HCT116 (cell line): ENCODE data around the gene SH3D21. TPM values are rescaled to one million over a fixed set of nuclear protein-coding genes. Genes with fewer than 3 reads are reported as not detected.

Experiments used
- ATAC-seq: fragments of 200-7000 bp; cut with Tn5 transposase; 2 replicates; pipeline ENCODE4 v1.9.1; 2020; ENCODE audit warnings: mild to moderate bottlenecking, moderate library complexity
- BruUV-seq: library from RNA; stranded (reverse); fragments of 400-500 nt; replicated peaks from 2 replicates; lab custom pipeline; 2021; lab: Mats Ljungman, UMichigan
- CTCF ChIA-PET: fragments of 300-600 bp; sonication (Branson Sonifier 250); formaldehyde crosslinking; loops from one replicate; lab custom pipeline; 2021; ENCODE audit warnings: antibody characterized with exemption; lab: Charles Lee
- POLR2A ChIA-PET: fragments of 300-600, 350-600 bp; sonication (Branson Sonifier 250); formaldehyde crosslinking; loops from one replicate; lab custom pipeline; 2021; ENCODE audit warnings: antibody characterized with exemption; lab: Charles Lee
- RAD21 ChIA-PET, 2 experiments: fragments of 300-600 bp; sonication (Branson Sonifier 250); formaldehyde crosslinking; loops; one replicate each; lab custom pipeline; 2023; ENCODE audit warnings: low total read pairs in 2 of 2; ENCODE audit not compliant: uncharacterized antibody in 2 of 2, unreplicated experiment in 2 of 2, low non-redundant PET in 1 of 2; lab: Charles Lee
- DNase-seq: peaks from one replicate; pipeline ENCODE4 v3.0.0-alpha.2; 2010; ENCODE audit warnings: low read depth, low spot score
- H2AFZ ChIP-seq: fragments of 200-600 bp; shearing (Covaris generic), sonication (generic); 2 replicates; pipeline ENCODE4 v1.6.1; 2017; ENCODE audit warnings: low read depth, mixed run types, mixed read lengths, antibody characterized with exemption, low read length; ENCODE audit not compliant: poor library complexity, severe bottlenecking
- H3K27ac ChIP-seq: 2 replicates; pipeline ENCODE4 v1.5.1; 2012; ENCODE audit warnings: low read depth, low read length
- H3K27me3 ChIP-seq: fragments of 200-600 bp; sonication (generic); 2 replicates; pipeline ENCODE4 v1.6.1; 2016; ENCODE audit warnings: mixed run types, low read length, mixed read lengths; ENCODE audit not compliant: insufficient read depth
- H3K36me3 ChIP-seq, 2 experiments: fragments of 200-500 bp in 1 of 2; fragments of 200-600 bp in 1 of 2; sonication (Bioruptor generic) in 1 of 2; sonication (generic) in 1 of 2; 2 replicates each; pipeline versions ENCODE4 v1.5.1 to v1.6.1; 2014 to 2016; ENCODE audit warnings: low read length in 2 of 2, inconsistent platforms in 1 of 2, mixed read lengths in 1 of 2, mixed run types in 1 of 2; ENCODE audit not compliant: insufficient read depth in 2 of 2, control insufficient read depth in 1 of 2
- H3K4me1 ChIP-seq, 2 experiments: fragments of 200-600 bp in 1 of 2; sonication (generic) in 1 of 2; 2 replicates each; pipeline versions ENCODE4 v1.5.1 to v1.6.1; 2012 to 2017; ENCODE audit warnings: low read length in 2 of 2, inconsistent platforms in 1 of 2, mild to moderate bottlenecking in 1 of 2, mixed read lengths in 1 of 2, mixed run types in 1 of 2, moderate library complexity in 1 of 2; ENCODE audit not compliant: insufficient read depth in 2 of 2, control insufficient read depth in 1 of 2
- H3K4me2 ChIP-seq: fragments of 200-600 bp; sonication (generic); 2 replicates; pipeline ENCODE4 v1.6.1; 2017; ENCODE audit warnings: mixed run types, low read length, mixed read lengths
- H3K4me3 ChIP-seq, 2 experiments: fragments of 200-600 bp in 1 of 2; sonication (generic) in 1 of 2; replicated peaks in 1 of 2; 2 replicates each; pipeline ENCODE4 v1.5.1; 2011 to 2016; ENCODE audit warnings: low read length in 2 of 2, control low read depth in 1 of 2, low read depth in 1 of 2, mild to moderate bottlenecking in 1 of 2, mixed read lengths in 1 of 2, mixed run types in 1 of 2
- H3K79me2 ChIP-seq: fragments of 200-600 bp; sonication (generic); 2 replicates; pipeline ENCODE4 v1.6.1; 2017; ENCODE audit warnings: mild to moderate bottlenecking, mixed run types, low read length, moderate library complexity, mixed read lengths; ENCODE audit not compliant: insufficient read depth
- H3K9ac ChIP-seq: fragments of 200-600 bp; sonication (generic); 2 replicates; pipeline ENCODE4 v1.6.1; 2016; ENCODE audit warnings: low read length, mixed read lengths
- H3K9me2 ChIP-seq: fragments of 200-600 bp; sonication (generic), shearing (Covaris generic); 2 replicates; pipeline ENCODE4 v1.6.1; 2017; ENCODE audit warnings: mixed run types, mild to moderate bottlenecking, moderate library complexity; ENCODE audit not compliant: insufficient read depth
- H3K9me3 ChIP-seq, 2 experiments: fragments of 200-500 bp in 1 of 2; fragments of 200-600 bp in 1 of 2; sonication (Bioruptor generic) in 1 of 2; sonication (generic) in 1 of 2; 2 replicates each; pipeline ENCODE4 v1.6.1; 2014 to 2017; ENCODE audit warnings: low read length in 2 of 2, mixed read lengths in 2 of 2, inconsistent platforms in 1 of 2, low read depth in 1 of 2, mild to moderate bottlenecking in 1 of 2, mixed run types in 1 of 2, moderate library complexity in 1 of 2; ENCODE audit not compliant: control insufficient read depth in 1 of 2, insufficient read depth in 1 of 2
- H4K20me1 ChIP-seq: fragments of 200-600 bp; sonication (generic), shearing (Covaris generic); 2 replicates; pipeline ENCODE4 v1.6.1; 2017; ENCODE audit warnings: mixed run types, mild to moderate bottlenecking, moderate library complexity; ENCODE audit not compliant: insufficient read depth
- CBX3 ChIP-seq: IDR thresholded peaks from 2 replicates; pipeline ENCODE4 v1.6.1; 2012; ENCODE audit warnings: low read depth
- CEBPB ChIP-seq: IDR thresholded peaks from 2 replicates; pipeline ENCODE4 v1.6.1; 2012; ENCODE audit warnings: low read depth
- ELF1 ChIP-seq: IDR thresholded peaks from 2 replicates; pipeline ENCODE4 v1.6.1; 2012; ENCODE audit warnings: low read depth, borderline replicate concordance
- FOSL1 ChIP-seq: IDR thresholded peaks from 2 replicates; pipeline ENCODE4 v1.6.1; 2012; ENCODE audit warnings: low read depth
- JUND ChIP-seq: IDR thresholded peaks from 2 replicates; pipeline ENCODE4 v1.6.1; 2012
- POLR2A ChIP-seq: IDR thresholded peaks from 2 replicates; pipeline ENCODE4 v1.7.0; 2011; ENCODE audit warnings: borderline replicate concordance; ENCODE audit not compliant: insufficient read depth, insufficient read length; ENCODE audit errors: extremely low read depth
- POLR2AphosphoS5 ChIP-seq: IDR thresholded peaks from 2 replicates; pipeline ENCODE4 v1.6.1; 2011; ENCODE audit warnings: mild to moderate bottlenecking, low read depth, low read length, moderate library complexity
- RAD21 ChIP-seq: IDR thresholded peaks from 2 replicates; pipeline ENCODE4 v1.6.1; 2012; ENCODE audit warnings: low read depth, mild to moderate bottlenecking
- REST ChIP-seq: IDR thresholded peaks from 2 replicates; pipeline ENCODE4 v1.6.1; 2012; ENCODE audit warnings: low read depth
- SIN3A ChIP-seq: IDR thresholded peaks from 2 replicates; pipeline ENCODE4 v1.6.1; 2012; ENCODE audit warnings: low read depth
- SP1 ChIP-seq: IDR thresholded peaks from 2 replicates; pipeline ENCODE4 v1.6.1; 2012; ENCODE audit warnings: low read depth
- SRF ChIP-seq: IDR thresholded peaks from 2 replicates; pipeline ENCODE4 v1.6.1; 2012; ENCODE audit warnings: low read depth
- TCF7L2 ChIP-seq: IDR thresholded peaks from 2 replicates; pipeline ENCODE4 v1.7.0; 2011; ENCODE audit warnings: borderline replicate concordance, inconsistent platforms; ENCODE audit not compliant: insufficient read depth, insufficient read length; ENCODE audit errors: extremely low read depth
- YY1 ChIP-seq: IDR thresholded peaks from 2 replicates; pipeline ENCODE4 v1.6.1; 2011; ENCODE audit warnings: low read length, low read depth, moderate library complexity, mild to moderate bottlenecking; ENCODE audit not compliant: insufficient replicate concordance; ENCODE audit errors: extremely low read depth
- ZFX ChIP-seq: fragments of 450-650 bp; IDR thresholded peaks from 2 replicates; pipeline ENCODE4 v1.6.1; 2017
- ZNF274 ChIP-seq: fragments of 200-500 bp; sonication (Bioruptor generic); IDR thresholded peaks from 2 replicates; pipeline ENCODE4 v1.6.1; 2014; ENCODE audit warnings: mild to moderate bottlenecking, low read depth, low read length, inconsistent platforms
- intact Hi-C: fragments of 100-400 bp; cut with micrococcal nuclease; formaldehyde crosslinking; loops from 2 replicates; pipeline ENCODE4 v1.10.0; 2022
- total RNA-seq: library from RNA; stranded (reverse); gene quantifications from one replicate; pipeline ENCODE4 v1.2.1, GENCODE V29; 2021; ENCODE audit not compliant: unreplicated experiment
- TF ChIP-seq, protein P1 (sequence below): IDR thresholded peaks from 2 replicates; pipeline ENCODE4 v1.6.1; 2012

The SH3D21 gene
- total RNA-seq, 1 experiment from 2014 or later: 9.3 TPM

GRCh38 chr1:36359383-36359782 is 53.2 kb downstream of the SH3D21 start:
- intact Hi-C loops: no loop called here
- Histone ChIP-seq H3K79me2 (no peaks in the 10 kb centered on the region), H3K9me2 (no peaks in the 10 kb centered on the region), H3K4me2 (no peak overlapping the region), H3K4me1 (peaks cover 0 to 4% of the 10 kb centered on the region in 2 experiments; a peak in 1 of 4 replicates), H4K20me1 (no peaks in the 10 kb centered on the region), H3K27me3 (no peaks in the 10 kb centered on the region), H2AFZ (no peak overlapping the region), H3K36me3 (peaks cover 15 to 18% of the 10 kb centered on the region in 2 experiments), H3K4me3 (no peak overlapping the region), H3K27ac (no peak overlapping the region), H3K9ac (no peak overlapping the region), H3K9me3 (no peaks in the 10 kb centered on the region)
- CTCF ChIA-PET: no interaction called here
- BruUV-seq: no TSS peak
- ATAC-seq: no peak
- no peak for DNase-seq
- POLR2A ChIA-PET: no interaction called here
- TF ChIP-seq CEBPB (no peak), ELF1 (no peak), ZFX (no peak), YY1 (no peak), TCF7L2 (no peak), SP1 (no peak), POLR2A (no peak)
- TF ChIP-seq, protein P1, sequence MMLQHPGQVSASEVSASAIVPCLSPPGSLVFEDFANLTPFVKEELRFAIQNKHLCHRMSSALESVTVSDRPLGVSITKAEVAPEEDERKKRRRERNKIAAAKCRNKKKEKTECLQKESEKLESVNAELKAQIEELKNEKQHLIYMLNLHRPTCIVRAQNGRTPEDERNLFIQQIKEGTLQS: no peak
- RAD21 ChIA-PET: no interaction called here

DNA sequence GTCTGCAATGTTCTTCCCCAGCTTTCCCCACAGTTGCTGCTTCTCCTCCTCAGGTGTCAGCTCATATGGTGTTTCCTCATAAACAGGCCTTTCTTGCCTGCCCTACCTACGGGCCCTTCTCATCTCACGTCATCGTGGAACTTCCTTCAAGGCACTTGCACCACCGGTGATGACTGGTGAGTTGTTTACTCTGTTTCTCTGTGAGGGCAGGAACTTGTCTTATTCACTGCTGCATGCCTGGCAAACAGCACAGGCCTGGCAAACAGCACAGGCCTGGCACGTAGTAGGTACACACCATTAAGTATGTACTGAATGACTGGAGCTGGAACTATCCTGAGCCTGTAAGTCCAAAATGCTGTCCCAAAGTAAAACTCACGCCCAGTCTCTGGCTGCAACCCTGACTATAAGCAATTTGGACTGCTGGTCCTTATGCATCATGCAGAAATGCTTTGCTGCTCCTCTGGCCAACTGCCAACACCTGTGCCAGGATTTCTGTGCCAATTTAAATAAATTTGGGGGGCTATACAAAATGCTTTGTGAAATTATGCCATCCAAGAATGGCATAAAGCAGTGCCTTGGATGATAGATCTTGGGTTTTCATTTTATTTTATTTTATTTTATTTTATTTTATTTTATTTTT is 53.9 kb downstream of the SH3D21 start:
- Histone ChIP-seq H3K36me3 (peaks cover 11 to 14% of the 10 kb centered on the region in 2 experiments; a peak in 3 of 4 replicates), H3K9ac (no peak overlapping the region), H3K9me3 (no peaks in the 10 kb centered on the region), H2AFZ (no peak overlapping the region), H3K79me2 (peaks cover under 1% of the 10 kb centered on the region; the same call in 1 of the 2 replicates), H3K27me3 (no peaks in the 10 kb centered on the region), H3K4me3 (no peak overlapping the region), H3K9me2 (no peaks in the 10 kb centered on the region), H3K4me1 (peaks cover 0 to 4% of the 10 kb centered on the region in 2 experiments; a peak in 1 of 4 replicates), H4K20me1 (no peaks in the 10 kb centered on the region), H3K27ac (no peak overlapping the region), H3K4me2 (no peak overlapping the region)
- POLR2A ChIA-PET: no interaction called here
- CTCF ChIA-PET: no interaction called here
- RAD21 ChIA-PET: no interaction called here
- BruUV-seq: TSS peak; percentile 9
- intact Hi-C loops: no loop called here
- ATAC-seq (no peak), DNase-seq (no peak)
- TF ChIP-seq SRF (no peak), ZNF274 (no peak), REST (no peak), FOSL1 (no peak), SIN3A (no peak), RAD21 (no peak), POLR2AphosphoS5 (no peak), CBX3 (no peak), JUND (no peak), ZFX (no peak)
- TF ChIP-seq, protein P1: no peak
